A549 (cell line): ENCODE measurements around the gene MYBPC2. TPM values are rescaled to one million over a fixed set of nuclear protein-coding genes. Genes with fewer than 3 reads are reported as not detected.
A peak's percentile ranks its signal among the peaks of the same experiment; 100 is the strongest.

Source experiments
- ATAC-seq, 2 experiments: fragments of 200-7000 bp in 1 of 2; fragments of >200 bp in 1 of 2; cut with Nextera tagmentation in 1 of 2; cut with Tn5 transposase in 1 of 2; 3 replicates each; pipeline versions ENCODE4 v1.8.0 to v1.9.1; 2018 to 2020; ENCODE audit warnings: mild to moderate bottlenecking in 1 of 2, moderate library complexity in 1 of 2
- CTCF ChIA-PET: fragments of 300-600 bp; sonication (Branson Sonifier 250); formaldehyde crosslinking; extraction: SDS; loops from one replicate; lab custom pipeline; 2021; ENCODE audit warnings: antibody characterized with exemption, inconsistent platforms; lab: Yijun Ruan, JAX
- POLR2A ChIA-PET: fragments of 350-600 bp; formaldehyde crosslinking; extraction: SDS; loops from one replicate; lab custom pipeline; 2021; ENCODE audit warnings: antibody characterized with exemption, inconsistent platforms; lab: Yijun Ruan, JAX
- DNase-seq, 2 experiments: peaks; one replicate each; pipeline versions ENCODE4 v3.0.0 to v3.0.0-alpha.2; 2011 to 2016; ENCODE audit warnings: low read depth in 1 of 2, low spot score in 1 of 2
- FAIRE-seq: peaks from 2 replicates; lab custom pipeline; 2011; peaks lifted over from hg19 to GRCh38; lab: Jason Lieb, UNC
- H3K27ac ChIP-seq, 2 experiments: fragments of >200 bp; sonication (Bioruptor Twin); formaldehyde crosslinking; 3 replicates each; pipeline ENCODE4 v1.5.1; 2016 to 2017
- H3K4me1 ChIP-seq: fragments of >200 bp; sonication (Bioruptor Twin); formaldehyde crosslinking; 3 replicates; pipeline ENCODE4 v1.6.1; 2016
- H3K4me2 ChIP-seq: fragments of >200 bp; sonication (Bioruptor Twin); formaldehyde crosslinking; 3 replicates; pipeline ENCODE4 v1.6.1; 2016
- H3K4me3 ChIP-seq: fragments of >200 bp; sonication (Bioruptor Twin); formaldehyde crosslinking; 3 replicates; pipeline ENCODE4 v1.5.1; 2016
- H3K9me3 ChIP-seq: fragments of >200 bp; sonication (Bioruptor Twin); formaldehyde crosslinking; 3 replicates; pipeline ENCODE4 v1.6.1; 2016
- CBX8 ChIP-seq: fragments of 200-600 bp; sonication (generic); IDR thresholded peaks from 2 replicates; pipeline ENCODE4 v1.6.1; 2016
- CEBPB ChIP-seq, 2 experiments: fragments of >200 bp in 1 of 2; sonication (Bioruptor Twin) in 1 of 2; formaldehyde crosslinking in 1 of 2; IDR thresholded peaks; 2 replicates each; pipeline ENCODE4 v1.6.1; 2012 to 2016
- CTCF ChIP-seq: fragments of >200 bp; sonication (Bioruptor Twin); formaldehyde crosslinking; IDR thresholded peaks from 3 replicates; pipeline ENCODE4 v1.5.1; 2016
- E2F6 ChIP-seq: IDR thresholded peaks from 2 replicates; pipeline ENCODE4 v1.6.1; 2012; ENCODE audit warnings: low read depth, borderline replicate concordance
- ELK1 ChIP-seq: fragments of 150-350 bp; IDR thresholded peaks from 2 replicates; pipeline ENCODE4 v1.6.1; 2014; ENCODE audit warnings: low read depth, mild to moderate bottlenecking, low read length
- ESRRA ChIP-seq: fragments of 150-350 bp; IDR thresholded peaks from 2 replicates; pipeline ENCODE4 v1.6.1; 2014; ENCODE audit warnings: mild to moderate bottlenecking, low read length, borderline replicate concordance
- FOXS1 ChIP-seq: fragments of 250-450 bp; sonication (Bioruptor Pico); IDR thresholded peaks from 2 replicates; pipeline ENCODE4 v1.5.0; 2020; ENCODE audit warnings: mild to moderate bottlenecking, moderate library complexity
- HES2 ChIP-seq: fragments of >200 bp; sonication (Bioruptor Twin); formaldehyde crosslinking; IDR thresholded peaks from 2 replicates; pipeline ENCODE4 v1.6.1; 2016
- HEYL ChIP-seq: fragments of 250-450 bp; sonication (Bioruptor Pico); IDR thresholded peaks from 2 replicates; pipeline ENCODE4 v1.8.0; 2021; ENCODE audit warnings: mild to moderate bottlenecking, moderate library complexity
- HMGXB4 ChIP-seq: fragments of 250-450 bp; sonication (Bioruptor Pico); IDR thresholded peaks from 2 replicates; pipeline ENCODE4 v1.5.0; 2021; ENCODE audit warnings: mild to moderate bottlenecking, moderate library complexity, borderline replicate concordance
- JUNB ChIP-seq: fragments of >200 bp; sonication (Bioruptor Twin); formaldehyde crosslinking; IDR thresholded peaks from 2 replicates; pipeline ENCODE4 v1.6.1; 2016
- MAFK ChIP-seq: fragments of 450-650 bp; IDR thresholded peaks from 2 replicates; pipeline ENCODE4 v1.6.1; 2014; ENCODE audit not compliant: partially characterized antibody
- MAX ChIP-seq: IDR thresholded peaks from 2 replicates; pipeline ENCODE4 v1.6.1; 2012
- MYC ChIP-seq: IDR thresholded peaks from 2 replicates; pipeline ENCODE4 v1.6.1; 2012; ENCODE audit warnings: mild to moderate bottlenecking, inconsistent platforms, low read length, improper control_type of control experiment, borderline replicate concordance
- NPAS2 ChIP-seq: fragments of 250-450 bp; sonication (Bioruptor Pico); IDR thresholded peaks from 2 replicates; pipeline ENCODE4 v1.8.0; 2022; ENCODE audit warnings: mild to moderate bottlenecking, moderate library complexity, borderline replicate concordance
- PBX3 ChIP-seq: IDR thresholded peaks from 2 replicates; pipeline ENCODE4 v1.6.1; 2012
- RAD21 ChIP-seq, 2 experiments: fragments of >200 bp in 1 of 2; sonication (Bioruptor Twin) in 1 of 2; formaldehyde crosslinking in 1 of 2; IDR thresholded peaks in 1 of 2; conservative IDR thresholded peaks in 1 of 2; 2 replicates in 1 of 2; 3 replicates in 1 of 2; pipeline ENCODE4 v1.6.1; 2012 to 2018; ENCODE audit warnings: inconsistent platforms in 1 of 2
- RARB ChIP-seq: fragments of 250-450 bp; sonication (Bioruptor Pico); IDR thresholded peaks from 2 replicates; pipeline ENCODE4 v1.8.0; 2021; ENCODE audit warnings: mild to moderate bottlenecking, moderate library complexity
- RFX5 ChIP-seq: fragments of 450-650 bp; IDR thresholded peaks from 2 replicates; pipeline ENCODE4 v1.7.1; 2014; ENCODE audit warnings: antibody characterized with exemption, mild to moderate bottlenecking, moderate library complexity
- TP53 ChIP-seq: fragments of 250-450 bp; sonication (Bioruptor Pico); IDR thresholded peaks from 2 replicates; pipeline ENCODE4 v1.5.0; 2021; ENCODE audit warnings: mild to moderate bottlenecking, moderate library complexity
- USF2 ChIP-seq: fragments of 450-650 bp; IDR thresholded peaks from 2 replicates; pipeline ENCODE4 v1.6.1; 2014; ENCODE audit warnings: antibody characterized with exemption
- ZSCAN20 ChIP-seq: fragments of 250-450 bp; sonication (Bioruptor Pico); IDR thresholded peaks from 2 replicates; pipeline ENCODE4 v1.8.0; 2022; ENCODE audit warnings: mild to moderate bottlenecking, moderate library complexity
- WGBS: methylation state at CpG from one replicate; pipeline ENCODE4 v1.1.6; 2017; ENCODE audit errors: missing lambda C conversion rate; 5-methylcytosine and 5-hydroxymethylcytosine counted together
- polyA plus RNA-seq, 4 experiments: library from polyadenylated mRNA; depleted of rRNA in 3 of 4; stranded (reverse); fragments of >200 nt; fragmentation: RNase III in 1 of 4; extraction: RNeasy Plus Mini Kit Qiagen cat#74134 plus additional on column Dnase treatment in 1 of 4; gene quantifications; 2 replicates in 3 of 4; 3 replicates in 1 of 4; pipeline ENCODE4 v1.2.3, GENCODE V29; 2011 to 2017

The MYBPC2 gene
- polyA plus RNA-seq, 2 of the 4 experiments (the other 2 are of a cell fraction): 0.10 TPM; not detected in 1

GRCh38 chr19:50393589-50393988, 39.1 kb upstream of the MYBPC2 start:
- no peak for TF ChIP-seq USF2
- TF ChIP-seq CEBPB (IDR thresholded peaks at IDR 0.05): no peak
- no peak for TF ChIP-seq RFX5
- TF ChIP-seq TP53 (CRISPR knock-in tag): no peak
- no peak for TF ChIP-seq MAX
- TF ChIP-seq FOXS1 (CRISPR knock-in tag): no peak
- Histone ChIP-seq H3K4me2 (no peak overlapping the region), H3K9me3 (no peaks in the 10 kb centered on the region), H3K4me3 (no peak overlapping the region), H3K27ac (no peak overlapping the region), H3K4me1 (no peaks in the 10 kb centered on the region)
- ChIA-PET CTCF (interaction anchor here (0.6 to 1.4 kb wide), 5 partner anchors 9 to 820 kb away, joined by 3 to 4 read pairs (median 4); no protein-coding TSS in a partner anchor), POLR2A (no interaction called here)
- DNase-seq (no peak), FAIRE-seq (no peak), ATAC-seq (0 out of 6 replicates have a peak, but pooled peaks of 1 of the 2 experiments have one; percentile 19)
- 89% methylated on average over 4 of the region's 4 CpGs for WGBS

GRCh38 chr19:50394017-50394416, 38.7 kb upstream of the MYBPC2 start:
- ATAC-seq (peak in 1 of 2 experiments; percentile 34; a peak in 1 of 6 replicates), FAIRE-seq (no peak), DNase-seq (no peak)
- H3K9me3 ChIP-seq: no peaks in the 10 kb centered on the region
- no peaks in the 10 kb centered on the region for H3K4me1 ChIP-seq
- ChIA-PET CTCF (interaction anchor here (0.6 to 1.6 kb wide), 6 partner anchors 9 to 820 kb away, joined by 3 to 4 read pairs (median 4); no protein-coding TSS in a partner anchor), POLR2A (no interaction called here)
- WGBS: 95% methylated on average over 9 of the region's 9 CpGs
- H3K4me2 ChIP-seq: no peak overlapping the region
- no peak overlapping the region for H3K27ac ChIP-seq
- no peak overlapping the region for H3K4me3 ChIP-seq
- TF ChIP-seq ELK1 (no peak), MYC (no peak), HEYL (CRISPR knock-in tag) (no peak), HES2 (no peak), CEBPB (IDR thresholded peaks at IDR 0.05) (no peak)

- no peak for TF ChIP-seq ZSCAN20 (CRISPR knock-in tag)
- TF ChIP-seq RAD21 (conservative IDR thresholded peaks at IDR 0.05 in 1 of 2, IDR thresholded peaks at IDR 0.05 in 1 of 2): no peak
- TF ChIP-seq JUNB: no peak
- TF ChIP-seq RARB: no peak
- TF ChIP-seq CBX8: no peak
- no peak for TF ChIP-seq HMGXB4 (CRISPR knock-in tag)
- TF ChIP-seq PBX3: no peak
- no peak for TF ChIP-seq MAFK
- TF ChIP-seq CTCF: no peak
- no peak for TF ChIP-seq CEBPB (IDR thresholded peaks at IDR 0.05)
- TF ChIP-seq E2F6: no peak
- TF ChIP-seq ESRRA: no peak
- no peak for TF ChIP-seq NPAS2
- no peak for TF ChIP-seq RFX5
- no peak for FAIRE-seq
- ATAC-seq: peak in 1 of 2 experiments; percentile 34; a peak in 3 of 6 replicates
- H3K9me3 ChIP-seq: no peaks in the 10 kb centered on the region
- H3K4me3 ChIP-seq: no peak overlapping the region
- H3K4me1 ChIP-seq: no peaks in the 10 kb centered on the region
- no peak overlapping the region for H3K27ac ChIP-seq
- ChIA-PET CTCF (interaction anchor here (0.6 to 2.0 kb wide), 8 partner anchors 11 to 271 kb away, joined by 3 to 6 read pairs (median 4); no protein-coding TSS in a partner anchor), POLR2A (no interaction called here)
- DNase-seq: no peak
- 90% methylated on average over 13 of the region's 13 CpGs for WGBS
- H3K4me2 ChIP-seq: no peak overlapping the region
Measured at GRCh38 chr19:50398675-50399367, 33.9 kb upstream of the MYBPC2 start.
